D721Med (cell line): ENCODE data around the gene EEF1E1.
"Not testable (repeated sequence)": the region's sequence is repeated elsewhere in the genome, so short reads cannot be mapped to it uniquely, and the experiment has no call there.

Experiments
- DNase-seq: peaks from one replicate; pipeline ENCODE4 v3.0.0; 2011; ENCODE audit warnings: low spot score; ENCODE audit not compliant: insufficient read length
- FAIRE-seq: peaks from 2 replicates; lab custom pipeline; 2011; peaks lifted over from hg19 to GRCh38; lab: Jason Lieb, UNC
- TF ChIP-seq, protein P1 (sequence below): IDR thresholded peaks from 2 replicates; pipeline ENCODE4 v1.5.1; 2012; ENCODE audit warnings: mild to moderate bottlenecking, control low read depth; ENCODE audit not compliant: insufficient read depth; ENCODE audit errors: missing control alignments

EEF1E1 gene

GRCh38 chr6:8057263-8057662 lies 45.1 kb downstream of the EEF1E1 start:
- no peak for DNase-seq
- TF ChIP-seq, protein P1, sequence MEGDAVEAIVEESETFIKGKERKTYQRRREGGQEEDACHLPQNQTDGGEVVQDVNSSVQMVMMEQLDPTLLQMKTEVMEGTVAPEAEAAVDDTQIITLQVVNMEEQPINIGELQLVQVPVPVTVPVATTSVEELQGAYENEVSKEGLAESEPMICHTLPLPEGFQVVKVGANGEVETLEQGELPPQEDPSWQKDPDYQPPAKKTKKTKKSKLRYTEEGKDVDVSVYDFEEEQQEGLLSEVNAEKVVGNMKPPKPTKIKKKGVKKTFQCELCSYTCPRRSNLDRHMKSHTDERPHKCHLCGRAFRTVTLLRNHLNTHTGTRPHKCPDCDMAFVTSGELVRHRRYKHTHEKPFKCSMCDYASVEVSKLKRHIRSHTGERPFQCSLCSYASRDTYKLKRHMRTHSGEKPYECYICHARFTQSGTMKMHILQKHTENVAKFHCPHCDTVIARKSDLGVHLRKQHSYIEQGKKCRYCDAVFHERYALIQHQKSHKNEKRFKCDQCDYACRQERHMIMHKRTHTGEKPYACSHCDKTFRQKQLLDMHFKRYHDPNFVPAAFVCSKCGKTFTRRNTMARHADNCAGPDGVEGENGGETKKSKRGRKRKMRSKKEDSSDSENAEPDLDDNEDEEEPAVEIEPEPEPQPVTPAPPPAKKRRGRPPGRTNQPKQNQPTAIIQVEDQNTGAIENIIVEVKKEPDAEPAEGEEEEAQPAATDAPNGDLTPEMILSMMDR, result no peak
- FAIRE-seq, result no peak

DNA sequence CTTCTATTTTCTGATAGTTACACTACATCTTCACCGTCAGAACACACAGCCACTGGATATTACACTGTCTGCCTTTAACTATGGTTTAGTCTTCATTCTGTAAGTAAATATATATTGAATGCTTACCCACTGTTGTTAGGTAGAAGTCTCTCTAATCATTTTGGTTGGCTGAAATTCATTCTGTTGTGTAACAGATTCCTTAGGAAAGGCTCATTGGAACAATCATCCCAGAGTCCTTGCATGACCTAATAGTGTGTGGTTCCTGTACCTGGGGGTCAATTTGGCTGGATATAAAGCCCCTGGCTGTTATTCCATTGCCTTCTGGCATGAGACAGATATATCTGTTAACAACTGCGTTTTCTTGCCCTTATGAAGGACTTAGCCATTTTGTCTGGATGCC lies 48.1 kb downstream of the EEF1E1 start:
- DNase-seq (no peak), FAIRE-seq (no peak)
- TF ChIP-seq, protein P1, result no peak

- DNase-seq, result no peak
- no peak for FAIRE-seq
- TF ChIP-seq, protein P1, result no peak
Measured at GRCh38 chr6:8047541-8048292, 54.6 kb downstream of the EEF1E1 start.

DNA sequence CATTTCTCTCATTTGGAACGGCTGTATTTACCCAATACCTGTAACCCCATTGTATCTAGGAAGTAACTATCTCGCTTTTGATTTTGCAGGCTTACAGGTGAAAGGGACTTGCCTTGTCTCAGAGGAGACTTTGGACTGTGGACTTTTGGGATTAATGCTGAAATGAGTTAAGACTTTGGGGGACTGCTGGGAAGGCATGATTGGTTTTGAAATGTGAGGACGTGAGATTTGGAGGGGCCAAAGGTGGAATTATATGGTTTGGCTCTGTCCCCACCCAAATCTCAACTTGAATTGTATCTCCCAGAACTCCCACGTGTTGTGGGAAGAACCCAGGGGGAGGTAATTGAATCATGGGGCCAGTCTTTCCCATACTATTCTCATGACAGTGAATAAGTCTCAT lies 56.6 kb downstream of the EEF1E1 start:
- not testable (repeated sequence) for DNase-seq, FAIRE-seq

GRCh38 chr6:8043221-8043620 lies 59.1 kb downstream of the EEF1E1 start:
- TF ChIP-seq, protein P1, result no peak
- DNase-seq (no peak), FAIRE-seq (no peak)

DNA sequence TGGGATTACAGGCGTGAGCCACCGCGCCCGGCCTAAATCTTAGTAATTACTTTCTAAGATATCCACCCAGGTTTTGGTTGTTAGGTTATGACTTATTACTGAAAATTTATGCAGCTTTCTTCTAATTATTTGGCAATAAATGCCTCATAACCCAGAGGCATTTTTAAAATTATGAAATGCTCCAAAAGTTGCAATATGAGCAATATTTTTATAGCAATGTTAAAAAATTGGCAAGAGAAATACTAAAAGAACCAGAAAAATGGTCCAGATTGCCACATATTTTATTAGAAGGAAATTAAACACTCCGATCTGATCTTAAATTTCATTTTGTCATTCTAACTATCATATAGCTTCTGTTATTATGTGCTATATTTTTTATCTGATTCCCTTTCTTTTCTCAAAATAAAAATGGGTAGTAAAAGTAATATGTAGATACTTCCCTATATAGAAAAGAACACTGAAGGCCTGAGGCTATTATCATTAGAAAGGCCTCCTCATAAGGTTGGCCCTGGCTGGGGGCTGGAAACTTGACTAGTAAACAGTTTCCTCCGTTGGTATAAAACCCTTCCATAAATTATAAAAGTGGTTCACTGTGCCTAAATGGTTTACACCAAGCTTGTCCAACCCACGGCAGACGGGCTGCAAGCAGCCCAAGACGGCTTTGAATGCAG lies 60.3 kb downstream of the EEF1E1 start:
- TF ChIP-seq, protein P1, result no peak

DNA sequence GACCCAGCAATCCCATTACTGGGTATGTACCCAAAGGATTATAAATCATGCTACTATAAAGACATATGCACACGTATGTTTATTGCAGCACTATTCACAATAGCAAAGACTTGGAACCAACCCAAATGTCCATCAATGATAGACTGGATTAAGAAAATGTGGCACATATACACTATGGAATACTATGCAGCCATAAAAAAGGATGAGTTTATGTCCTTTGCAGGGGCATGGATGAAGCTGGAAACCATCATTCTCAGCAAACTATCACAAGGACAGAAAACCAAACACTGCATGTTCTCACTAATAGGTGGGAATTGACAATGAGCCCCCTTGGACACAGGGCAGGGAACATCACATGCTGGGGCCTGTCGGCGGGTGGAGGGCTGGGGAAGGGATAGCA lies 68.2 kb downstream of the EEF1E1 start:
- DNase-seq, FAIRE-seq: not testable (repeated sequence)

More for the DNA sequence above, 60.3 kb downstream of the EEF1E1 start:
- FAIRE-seq (no peak), DNase-seq (no peak)

DNA sequence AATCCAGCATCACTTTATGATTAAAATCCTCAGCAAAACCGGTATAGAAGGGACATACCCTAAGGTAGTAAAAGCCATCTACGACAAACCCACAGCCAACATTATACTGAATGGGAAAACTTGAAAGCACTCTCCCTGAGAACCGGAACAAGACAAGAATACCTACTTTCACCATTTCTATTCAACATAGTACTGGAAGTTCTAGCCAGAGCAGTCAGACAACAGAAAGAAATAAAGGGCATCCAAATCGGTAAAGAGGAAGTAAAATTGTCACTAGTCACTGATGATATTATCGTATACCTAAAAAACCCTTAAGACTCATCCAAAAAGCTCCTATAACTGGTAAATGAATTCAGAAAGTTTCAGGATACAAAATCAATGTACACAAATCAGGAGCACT lies 71.4 kb downstream of the EEF1E1 start:
- no peak for FAIRE-seq

More for the DNA sequence above, 71.4 kb downstream of the EEF1E1 start:
- TF ChIP-seq, protein P1, result no peak
- DNase-seq, result no peak
